Measurements from ENCODE around the gene SELENOS. TPM values are rescaled to one million over a fixed set of nuclear protein-coding genes. Genes with fewer than 3 reads are reported as not detected.

Gene SELENOS
- total RNA-seq, 1 donor from 2014 or later, result 32.0 TPM

GRCh38 chr15:101303408-101303807, 26.1 kb upstream of the SELENOS start:
- intact Hi-C loops (cut with DNase I), result loop anchor here (5.0 kb wide), 1 partner anchor 339 kb away; no protein-coding TSS in a partner anchor

GRCh38 chr15:101296418-101297405, 19.4 kb upstream of the SELENOS start:
- intact Hi-C loops (cut with DNase I), result loop anchor here (5.0 kb wide), 1 partner anchor 426 kb away; the partner anchor contains the start of gene TARS3
- H3K27me3 ChIP-seq, result no peaks in the 10 kb centered on the region
- no peak for TF ChIP-seq CTCF (IDR thresholded peaks at IDR 0.05)
- H3K4me1 ChIP-seq, result peaks cover 3 to 13% of the 10 kb centered on the region in 2 donors
- no peak overlapping the region for H3K27ac ChIP-seq
- H3K9me3 ChIP-seq, result no peaks in the 10 kb centered on the region
- H3K4me3 ChIP-seq, result peak overlapping the region in 1 of 2 donors; percentile 100
- no peak for DNase-seq (ENCODE audit: low spot score in 2 of 2)
- peaks cover 0 to 2% of the 10 kb centered on the region in 2 donors for H3K36me3 ChIP-seq

More at GRCh38 chr15:101303408-101303807, 26.1 kb upstream of the SELENOS start:
- DNase-seq (ENCODE audit: low spot score in 2 of 2), result no peak
- no peak overlapping the region for H3K27ac ChIP-seq
- no peaks in the 10 kb centered on the region for H3K36me3 ChIP-seq
- no peaks in the 10 kb centered on the region for H3K27me3 ChIP-seq
- H3K9me3 ChIP-seq, result no peaks in the 10 kb centered on the region
- H3K4me1 ChIP-seq, result no peaks in the 10 kb centered on the region
- no peak for TF ChIP-seq CTCF (IDR thresholded peaks at IDR 0.05)
- H3K4me3 ChIP-seq, result no peak overlapping the region

GRCh38 chr15:101295607-101296161, 18.4 kb upstream of the SELENOS start:
- Histone ChIP-seq H3K27me3 (no peaks in the 10 kb centered on the region), H3K27ac (peak overlapping the region; percentile 95 to 98), H3K9me3 (no peaks in the 10 kb centered on the region), H3K36me3 (peaks cover 0 to 2% of the 10 kb centered on the region in 2 donors), H3K4me1 (peaks cover 3 to 13% of the 10 kb centered on the region in 2 donors), H3K4me3 (peak overlapping the region; percentile 65 to 100)
- no peak for TF ChIP-seq CTCF (IDR thresholded peaks at IDR 0.05)
- no peak for DNase-seq (ENCODE audit: low spot score in 2 of 2)
- intact Hi-C loops (cut with DNase I), result loop anchor here (1.0 to 5.0 kb wide), 4 partner anchors 18 to 427 kb away; partner anchors contain the start of genes SELENOS, TARS3 and TM2D3

GRCh38 chr15:101294731-101295606, 17.7 kb upstream of the SELENOS start, which contains the start of gene SNRPA1:
Gene SNRPA1 (minus strand): TSS chr15:101295248. CDS start chr15:101295178, 70 bp downstream.
- DNase-seq (ENCODE audit: low spot score in 2 of 2), result peak; percentile 87 to 99
- H3K27me3 ChIP-seq, result no peaks in the 10 kb centered on the region
- no peaks in the 10 kb centered on the region for H3K9me3 ChIP-seq
- peaks cover 3 to 13% of the 10 kb centered on the region in 2 donors for H3K4me1 ChIP-seq
- intact Hi-C loops (cut with DNase I), result loop anchor here (1.0 to 5.0 kb wide), 4 partner anchors 18 to 427 kb away; partner anchors contain the start of genes SELENOS, TARS3 and TM2D3
- TF ChIP-seq CTCF (IDR thresholded peaks at IDR 0.05), result no peak
- H3K4me3 ChIP-seq, result peak within 1 kb of the TSS; percentile 65 to 100
- H3K36me3 ChIP-seq, result peaks cover 2 to 4% of the 10 kb centered on the region in 2 donors
- H3K27ac ChIP-seq, result peak within 1 kb of the TSS; percentile 95 to 98

- no peaks in the 10 kb centered on the region for H3K9me3 ChIP-seq
- intact Hi-C loops (cut with DNase I), result no loop called here
- no peaks in the 10 kb centered on the region for H3K27me3 ChIP-seq
- no peak for TF ChIP-seq CTCF (IDR thresholded peaks at IDR 0.05)
- peaks cover 3 to 13% of the 10 kb centered on the region in 2 donors for H3K4me1 ChIP-seq
- peak overlapping the region; percentile 65 to 100 for H3K4me3 ChIP-seq
- no peak for DNase-seq (ENCODE audit: low spot score in 2 of 2)
- peaks cover 4 to 14% of the 10 kb centered on the region in 2 donors for H3K36me3 ChIP-seq
- H3K27ac ChIP-seq, result no peak overlapping the region
Observed at GRCh38 chr15:101293122-101293521, 15.8 kb upstream of the SELENOS start.
